B cell (primary cell): Measurements from ENCODE around the gene SRD5A1.

ENCODE experiments used
- CTCF ChIP-seq: fragments of 200-600 bp; IDR thresholded peaks from one replicate; pipeline ENCODE4 v1.8.0; 2022; ENCODE audit warnings: antibody characterized with exemption, mild to moderate bottlenecking
- EZH2 ChIP-seq: IDR thresholded peaks from 2 replicates; pipeline ENCODE4 v1.6.1; 2012; ENCODE audit warnings: borderline replicate concordance, low read depth, mild to moderate bottlenecking, moderate library complexity, low read length; ENCODE audit not compliant: insufficient read depth, poor library complexity, severe bottlenecking

DNA sequence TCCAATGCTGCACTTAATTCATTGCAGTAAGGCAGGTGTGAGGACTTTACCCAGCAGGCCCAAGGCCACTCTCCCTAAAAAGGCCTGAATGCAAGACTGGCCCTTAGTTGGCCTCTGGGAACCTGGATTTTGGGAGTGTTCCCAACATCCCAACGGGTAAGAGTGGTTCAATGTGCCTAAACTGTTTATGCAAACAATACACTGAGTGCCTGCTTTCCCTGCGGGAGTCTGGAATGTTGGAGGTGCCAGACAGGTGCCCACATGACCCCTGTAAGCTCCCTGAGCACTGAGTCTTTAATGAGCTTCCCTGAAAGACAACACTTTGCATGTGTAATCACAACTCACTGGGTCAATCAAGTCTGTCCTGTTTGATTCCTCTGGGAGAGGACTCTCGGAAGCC, 37.8 kb upstream of the SRD5A1 start:
- TF ChIP-seq CTCF = no peak
- no peak for TF ChIP-seq EZH2
